H9 (cell line): Measurements from ENCODE around the gene IVNS1ABP. TPM values are rescaled to one million over a fixed set of nuclear protein-coding genes. Genes with fewer than 3 reads are reported as not detected.

Experiments
- DNase-seq: peaks from one replicate; pipeline ENCODE4 v3.0.0-alpha.2; 2017
- H2AFZ ChIP-seq: one replicate; pipeline ENCODE4 v1.6.1; 2013; ENCODE audit warnings: mild to moderate bottlenecking, low read length, control low read depth, moderate library complexity
- H2AK5ac ChIP-seq: 2 replicates; pipeline ENCODE4 v1.6.1; 2013; ENCODE audit warnings: low read length, control low read depth, mixed read lengths; ENCODE audit not compliant: insufficient read length
- H2BK120ac ChIP-seq: one replicate; pipeline ENCODE4 v1.6.1; 2013; ENCODE audit warnings: low read depth, mild to moderate bottlenecking, low read length, control low read depth, inconsistent platforms; ENCODE audit not compliant: poor library complexity, severe bottlenecking
- H2BK12ac ChIP-seq: 2 replicates; pipeline ENCODE4 v1.6.1; 2013; ENCODE audit warnings: low read length, control low read depth, mixed read lengths, low read depth; ENCODE audit not compliant: insufficient read length
- H2BK15ac ChIP-seq: 2 replicates; pipeline ENCODE4 v1.6.1; 2013; ENCODE audit warnings: low read depth, low read length, control low read depth
- H2BK20ac ChIP-seq: one replicate; pipeline ENCODE4 v1.6.1; 2013; ENCODE audit warnings: low read depth, mild to moderate bottlenecking, low read length, control low read depth, inconsistent platforms; ENCODE audit not compliant: poor library complexity, severe bottlenecking
- H2BK5ac ChIP-seq: 2 replicates; pipeline ENCODE4 v1.6.1; 2013; ENCODE audit warnings: low read length, control low read depth, mixed read lengths; ENCODE audit not compliant: insufficient read length
- H3K14ac ChIP-seq: 2 replicates; pipeline ENCODE4 v1.6.1; 2013; ENCODE audit warnings: low read length, control low read depth; ENCODE audit not compliant: insufficient read depth
- H3K18ac ChIP-seq: 2 replicates; pipeline ENCODE4 v1.6.1; 2013; ENCODE audit warnings: low read depth, mild to moderate bottlenecking, mixed read lengths, low read length, control low read depth; ENCODE audit not compliant: insufficient read length
- H3K23ac ChIP-seq: 2 replicates; pipeline ENCODE4 v1.6.1; 2013; ENCODE audit warnings: low read length, control low read depth, mixed read lengths, low read depth; ENCODE audit not compliant: insufficient read length
- H3K23me2 ChIP-seq: 2 replicates; pipeline ENCODE4 v1.6.1; 2013; ENCODE audit warnings: low read depth, mild to moderate bottlenecking, mixed read lengths, low read length, control low read depth; ENCODE audit not compliant: insufficient read length, poor library complexity, severe bottlenecking
- H3K27ac ChIP-seq: 2 replicates; pipeline ENCODE4 v1.5.1; 2013; ENCODE audit warnings: low read length, control low read depth, mixed read lengths, low read depth; ENCODE audit not compliant: insufficient read length
- H3K27me3 ChIP-seq: 2 replicates; pipeline ENCODE4 v1.6.1; 2013; ENCODE audit warnings: low read length, control low read depth, inconsistent platforms; ENCODE audit not compliant: insufficient read depth
- H3K4ac ChIP-seq: 2 replicates; pipeline ENCODE4 v1.6.1; 2013; ENCODE audit warnings: low read depth, mild to moderate bottlenecking, control low read depth, inconsistent platforms, low read length, moderate library complexity
- H3K4me1 ChIP-seq: 2 replicates; pipeline ENCODE4 v1.6.1; 2013; ENCODE audit warnings: low read length, control low read depth, inconsistent platforms; ENCODE audit not compliant: insufficient read depth
- H3K4me2 ChIP-seq: 2 replicates; pipeline ENCODE4 v1.6.1; 2013; ENCODE audit warnings: low read length, control low read depth, mixed read lengths; ENCODE audit not compliant: insufficient read length, insufficient read depth
- H3K56ac ChIP-seq: 2 replicates; pipeline ENCODE4 v1.6.1; 2013; ENCODE audit warnings: low read depth, mild to moderate bottlenecking, mixed read lengths, low read length, control low read depth; ENCODE audit not compliant: insufficient read length
- H3K79me1 ChIP-seq: 2 replicates; pipeline ENCODE4 v1.6.1; 2013; ENCODE audit warnings: low read depth, mild to moderate bottlenecking, moderate library complexity, low read length, control low read depth, inconsistent platforms; ENCODE audit not compliant: insufficient read depth, poor library complexity, severe bottlenecking
- H3K79me2 ChIP-seq: 2 replicates; pipeline ENCODE4 v1.6.1; 2013; ENCODE audit warnings: low read length, control low read depth, inconsistent platforms; ENCODE audit not compliant: insufficient read depth
- H3K9ac ChIP-seq: 2 replicates; pipeline ENCODE4 v1.6.1; 2013; ENCODE audit warnings: low read length, control low read depth, mixed read lengths; ENCODE audit not compliant: insufficient read length; ENCODE audit errors: extremely low read depth
- H3K9me3 ChIP-seq: one replicate; pipeline ENCODE4 v1.6.1; 2013; ENCODE audit warnings: low read depth, low read length, inconsistent platforms; ENCODE audit not compliant: control insufficient read depth
- H3T11ph ChIP-seq: one replicate; pipeline ENCODE4 v1.6.1; 2013; ENCODE audit warnings: mild to moderate bottlenecking, low read length, control low read depth, inconsistent platforms
- H4K20me1 ChIP-seq: one replicate; pipeline ENCODE4 v1.6.1; 2013; ENCODE audit not compliant: control insufficient read depth, insufficient read length, insufficient read depth
- H4K5ac ChIP-seq: 2 replicates; pipeline ENCODE4 v1.6.1; 2013; ENCODE audit warnings: low read depth, mild to moderate bottlenecking, mixed read lengths, low read length, control low read depth; ENCODE audit not compliant: insufficient read length
- H4K8ac ChIP-seq: replicated peaks from 2 replicates; pipeline ENCODE4 v1.6.1; 2013; ENCODE audit warnings: low read length, control low read depth, mixed read lengths, low read depth; ENCODE audit not compliant: insufficient read length
- H4K91ac ChIP-seq: 2 replicates; pipeline ENCODE4 v1.6.1; 2013; ENCODE audit warnings: low read depth, mild to moderate bottlenecking, moderate library complexity, mixed read lengths, low read length, control low read depth; ENCODE audit not compliant: insufficient read length
- H3K27ac Mint-ChIP-seq, 3 experiments: 2 replicates in 2 of 3; 3 replicates in 1 of 3; pipeline ENCODE4 v1.8.0; 2020 to 2021; ENCODE audit warnings: mixed read lengths in 3 of 3, mild to moderate bottlenecking in 1 of 3, moderate library complexity in 1 of 3
- H3K27me3 Mint-ChIP-seq: 2 replicates; pipeline ENCODE4 v1.8.0; 2021; ENCODE audit warnings: low read depth, mild to moderate bottlenecking, moderate library complexity, mixed read lengths
- H3K36me3 Mint-ChIP-seq, 3 experiments: 2 replicates in 2 of 3; 3 replicates in 1 of 3; pipeline ENCODE4 v1.8.0; 2020 to 2021; ENCODE audit warnings: low read depth in 3 of 3, mixed read lengths in 3 of 3; ENCODE audit not compliant: insufficient read depth in 1 of 3
- H3K4me1 Mint-ChIP-seq, 2 experiments: 2 replicates each; pipeline ENCODE4 v1.8.0; 2020; ENCODE audit warnings: mixed read lengths in 2 of 2
- H3K4me3 Mint-ChIP-seq, 2 experiments: 2 replicates in 1 of 2; 3 replicates in 1 of 2; pipeline ENCODE4 v1.8.0; 2020 to 2021; ENCODE audit warnings: mild to moderate bottlenecking in 2 of 2, mixed read lengths in 2 of 2, moderate library complexity in 1 of 2
- H3K9me3 Mint-ChIP-seq, 2 experiments: 2 replicates in 1 of 2; 3 replicates in 1 of 2; pipeline ENCODE4 v1.8.0; 2020; ENCODE audit warnings: mild to moderate bottlenecking in 2 of 2, mixed read lengths in 2 of 2, moderate library complexity in 1 of 2
- WGBS: extraction: QIAGEN DNeasy Blood & Tissue Kit; methylation state at CpG from one replicate; pipeline ENCODE4 v1.1.7; 2013; ENCODE audit warnings: missing lambda C conversion rate, low lambda C conversion rate, mixed read lengths; ENCODE audit not compliant: insufficient read length; ENCODE audit errors: extremely low coverage; 5-methylcytosine and 5-hydroxymethylcytosine counted together
- total RNA-seq: library from RNA; stranded (reverse); gene quantifications from 2 replicates; pipeline ENCODE4 v1.2.1, GENCODE V29; 2021
- TF ChIP-seq, protein P1 (sequence below): fragments of 200-600 bp; sonication (generic); conservative IDR thresholded peaks from 3 replicates; pipeline ENCODE4 v1.8.0; 2021; ENCODE audit warnings: antibody characterized with exemption, mild to moderate bottlenecking

Gene IVNS1ABP
- total RNA-seq, 1 experiment from 2014 or later = 110 TPM

DNA sequence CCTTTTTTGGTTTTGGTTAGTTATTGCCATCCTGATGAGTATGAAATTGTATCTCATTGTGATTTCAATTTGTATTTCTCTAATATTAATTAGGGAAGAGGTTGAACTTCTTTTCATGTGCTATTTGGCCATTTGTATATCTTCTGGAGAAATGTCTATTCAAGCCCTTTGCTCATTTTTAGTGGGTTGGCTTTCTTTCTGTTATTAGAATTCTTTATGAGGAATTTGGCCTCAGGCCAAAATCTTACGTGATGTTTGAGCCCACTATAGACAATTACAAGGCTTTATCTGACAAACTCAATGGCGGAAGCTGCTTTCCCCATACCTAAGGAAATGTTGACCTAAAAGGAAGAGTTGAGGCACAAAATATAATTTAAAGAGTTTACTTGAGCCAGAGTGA is 32.9 kb downstream of the IVNS1ABP start:
- no CpG with 5 or more reads among the region's 2 CpGs for WGBS

More for the DNA sequence above, 32.9 kb downstream of the IVNS1ABP start:
- TF ChIP-seq, protein P1, sequence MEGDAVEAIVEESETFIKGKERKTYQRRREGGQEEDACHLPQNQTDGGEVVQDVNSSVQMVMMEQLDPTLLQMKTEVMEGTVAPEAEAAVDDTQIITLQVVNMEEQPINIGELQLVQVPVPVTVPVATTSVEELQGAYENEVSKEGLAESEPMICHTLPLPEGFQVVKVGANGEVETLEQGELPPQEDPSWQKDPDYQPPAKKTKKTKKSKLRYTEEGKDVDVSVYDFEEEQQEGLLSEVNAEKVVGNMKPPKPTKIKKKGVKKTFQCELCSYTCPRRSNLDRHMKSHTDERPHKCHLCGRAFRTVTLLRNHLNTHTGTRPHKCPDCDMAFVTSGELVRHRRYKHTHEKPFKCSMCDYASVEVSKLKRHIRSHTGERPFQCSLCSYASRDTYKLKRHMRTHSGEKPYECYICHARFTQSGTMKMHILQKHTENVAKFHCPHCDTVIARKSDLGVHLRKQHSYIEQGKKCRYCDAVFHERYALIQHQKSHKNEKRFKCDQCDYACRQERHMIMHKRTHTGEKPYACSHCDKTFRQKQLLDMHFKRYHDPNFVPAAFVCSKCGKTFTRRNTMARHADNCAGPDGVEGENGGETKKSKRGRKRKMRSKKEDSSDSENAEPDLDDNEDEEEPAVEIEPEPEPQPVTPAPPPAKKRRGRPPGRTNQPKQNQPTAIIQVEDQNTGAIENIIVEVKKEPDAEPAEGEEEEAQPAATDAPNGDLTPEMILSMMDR = no peak
- no peak overlapping the region for H3K9ac ChIP-seq
- no peak overlapping the region for H3K4me2 ChIP-seq
- H3K18ac ChIP-seq = no peak overlapping the region
- no peaks in the 10 kb centered on the region for H3K79me1 ChIP-seq
- H3K27me3 ChIP-seq = no peaks in the 10 kb centered on the region
- no peaks in the 10 kb centered on the region for H3K4me1 Mint-ChIP-seq
- no peaks in the 10 kb centered on the region for H3K79me2 ChIP-seq
- H3K14ac ChIP-seq = no peak overlapping the region
- H3K9me3 ChIP-seq = no peaks in the 10 kb centered on the region
- H3K4me1 ChIP-seq = no peaks in the 10 kb centered on the region
- no peak overlapping the region for H2BK20ac ChIP-seq
- H3K56ac ChIP-seq = no peak overlapping the region
- H4K20me1 ChIP-seq = no peaks in the 10 kb centered on the region
- H2AFZ ChIP-seq = no peak overlapping the region
- no peak overlapping the region for H4K91ac ChIP-seq
- no peak overlapping the region for H2BK5ac ChIP-seq
- H3K23me2 ChIP-seq = no peaks in the 10 kb centered on the region
- H3K27ac Mint-ChIP-seq = no peak overlapping the region
- no peak for DNase-seq
- no peak overlapping the region for H3K4ac ChIP-seq
- no peak overlapping the region for H3T11ph ChIP-seq
- no peaks in the 10 kb centered on the region; a peak in 1 of 5 replicates for H3K9me3 Mint-ChIP-seq
- H4K5ac ChIP-seq = no peak overlapping the region
- H3K4me3 Mint-ChIP-seq = no peak overlapping the region
- no peak overlapping the region for H2BK120ac ChIP-seq
- no peak overlapping the region for H3K27ac ChIP-seq
- H2BK15ac ChIP-seq = no peak overlapping the region
- no peak overlapping the region for H2AK5ac ChIP-seq
- H4K8ac ChIP-seq = no peak overlapping the region
- no peak overlapping the region for H2BK12ac ChIP-seq
- H3K36me3 Mint-ChIP-seq = peaks cover 0 to 2% (median 1%) of the 10 kb centered on the region in 3 experiments; a peak in 2 of 7 replicates
- no peak overlapping the region for H3K23ac ChIP-seq
- H3K27me3 Mint-ChIP-seq = no peaks in the 10 kb centered on the region
